Endothelial cell of umbilical vein (primary cell): ENCODE measurements around the gene PLXNA1. TPM values are rescaled to one million over a fixed set of nuclear protein-coding genes. Genes with fewer than 3 reads are reported as not detected.

ENCODE experiments used
- BruUV-seq: library from RNA; stranded (reverse); fragments of 400-500 nt; replicated peaks from 2 replicates; lab custom pipeline; 2021; lab: Mats Ljungman, UMichigan
- CTCF ChIA-PET: fragments of 300-600, 350-600 bp; sonication (Branson Sonifier 250); formaldehyde crosslinking; loops from one replicate; lab custom pipeline; 2021; ENCODE audit warnings: antibody characterized with exemption, inconsistent platforms; lab: Charles Lee
- POLR2A ChIA-PET: fragments of 300-600, 350-600 bp; sonication (Branson Sonifier 250); formaldehyde crosslinking; loops from one replicate; lab custom pipeline; 2021; ENCODE audit warnings: antibody characterized with exemption, inconsistent platforms; lab: Charles Lee
- DNase-seq: peaks from one replicate; pipeline ENCODE4 v3.0.0-alpha.2; 2011; ENCODE audit warnings: low read depth, low spot score
- FAIRE-seq: peaks from 2 replicates; lab custom pipeline; 2011; peaks lifted over from hg19 to GRCh38; lab: Jason Lieb, UNC
- H2AFZ ChIP-seq: 2 replicates; pipeline ENCODE4 v1.6.0; 2012; ENCODE audit warnings: low read depth, low read length, control low read depth, inconsistent platforms
- H3K27ac ChIP-seq: 2 replicates; pipeline ENCODE4 v1.5.1; 2011; ENCODE audit warnings: low read depth, mild to moderate bottlenecking, control low read depth, low read length, moderate library complexity; ENCODE audit not compliant: insufficient read depth
- H3K27me3 ChIP-seq, 2 experiments: 2 replicates each; pipeline versions ENCODE4 v1.6.0 to v1.6.1; 2011; ENCODE audit warnings: low read length in 2 of 2, mixed read lengths in 1 of 2; ENCODE audit not compliant: control insufficient read depth in 2 of 2, insufficient read depth in 2 of 2
- H3K36me3 ChIP-seq, 2 experiments: 2 replicates in 1 of 2; 3 replicates in 1 of 2; pipeline ENCODE4 v1.5.1; 2011; ENCODE audit warnings: low read length in 2 of 2, mild to moderate bottlenecking in 1 of 2, moderate library complexity in 1 of 2; ENCODE audit not compliant: control insufficient read depth in 2 of 2, insufficient read depth in 2 of 2; ENCODE audit errors: extremely low read depth in 1 of 2
- H3K4me1 ChIP-seq: 3 replicates; pipeline ENCODE4 v1.5.1; 2011; ENCODE audit warnings: mild to moderate bottlenecking, low read length; ENCODE audit not compliant: control insufficient read depth, insufficient read depth; ENCODE audit errors: extremely low read depth
- H3K4me2 ChIP-seq: 2 replicates; pipeline ENCODE4 v1.6.1; 2011; ENCODE audit warnings: low read length, control low read depth, mixed read lengths; ENCODE audit not compliant: insufficient read depth
- H3K4me3 ChIP-seq, 3 experiments: fragments of 200-600 bp in 1 of 3; sonication (generic), shearing (Covaris generic) in 1 of 3; replicated peaks in 1 of 3; 2 replicates each; pipeline ENCODE4 v1.5.1; 2011 to 2016; ENCODE audit warnings: control low read depth in 3 of 3, low read length in 3 of 3, mild to moderate bottlenecking in 2 of 3, inconsistent platforms in 1 of 3, low read depth in 1 of 3, moderate library complexity in 1 of 3; ENCODE audit not compliant: insufficient read depth in 1 of 3
- H3K79me2 ChIP-seq: 2 replicates; pipeline ENCODE4 v1.6.0; 2012; ENCODE audit warnings: low read length, inconsistent platforms; ENCODE audit not compliant: control insufficient read depth, insufficient read depth
- H3K9ac ChIP-seq: replicated peaks from 2 replicates; pipeline ENCODE3; 2011; ENCODE audit warnings: low read length, control low read depth; ENCODE audit not compliant: insufficient read depth; ENCODE audit errors: extremely low read depth
- H3K9me1 ChIP-seq: replicated peaks from 3 replicates; pipeline ENCODE4 v1.6.0; 2011; ENCODE audit warnings: mild to moderate bottlenecking, low read length; ENCODE audit not compliant: control insufficient read depth, insufficient read depth; ENCODE audit errors: extremely low read depth
- H3K9me3 ChIP-seq: replicated peaks from 2 replicates; pipeline ENCODE4 v1.5.1; 2012; ENCODE audit warnings: low read length, inconsistent platforms; ENCODE audit not compliant: control insufficient read depth, insufficient read depth
- H4K20me1 ChIP-seq: replicated peaks from 2 replicates; pipeline ENCODE3; 2011; ENCODE audit warnings: mild to moderate bottlenecking, low read length; ENCODE audit not compliant: control insufficient read depth, insufficient read depth; ENCODE audit errors: extremely low read depth
- EZH2 ChIP-seq: IDR thresholded peaks from 2 replicates; pipeline ENCODE4 v1.6.1; 2012; ENCODE audit warnings: borderline replicate concordance, low read depth, mild to moderate bottlenecking, moderate library complexity, low read length, inconsistent platforms; ENCODE audit not compliant: severe bottlenecking
- FOS ChIP-seq: IDR thresholded peaks from 2 replicates; pipeline ENCODE4 v1.6.1; 2011; ENCODE audit warnings: mild to moderate bottlenecking, low read length, moderate library complexity, borderline replicate concordance; ENCODE audit not compliant: insufficient read depth
- POLR2AphosphoS5 ChIP-seq: IDR thresholded peaks from 2 replicates; pipeline ENCODE4 v1.6.1; 2012; ENCODE audit warnings: low read depth, mild to moderate bottlenecking, control low read depth, low read length, moderate library complexity; ENCODE audit not compliant: insufficient read depth
- dilution Hi-C: fragments of 300-500 bp; cut with MboI; formaldehyde crosslinking; loops from one replicate; pipeline ENCODE4 v1.15.0; 2019; ENCODE audit warnings: low sequenced_read_pairs; ENCODE audit not compliant: extremely low pct_ligation_motif_present
- intact Hi-C: fragments of 100-400 bp; cut with micrococcal nuclease; formaldehyde crosslinking; loops from one replicate; pipeline ENCODE4 v1.10.0; 2022
- polyA plus RNA-seq, 4 experiments: library from polyadenylated mRNA; depleted of rRNA in 3 of 4; stranded (reverse) in 3 of 4; unstranded in 1 of 4; fragments of >200 nt; gene quantifications; 2 replicates each; pipeline versions ENCODE4 v1.2.1 to v1.2.3, GENCODE V29; 2011 to 2012; ENCODE audit warnings: missing spikeins in 1 of 4
- total RNA-seq: library from RNA; stranded (reverse); gene quantifications from 2 replicates; pipeline ENCODE4 v1.2.3, GENCODE V29; 2021

PLXNA1 gene
- total and polyA plus RNA-seq, 2 donors (not counting 3 experiments of a cell fraction or from before 2014, with no cell fraction given), result 14.1 to 18.4 TPM

DNA sequence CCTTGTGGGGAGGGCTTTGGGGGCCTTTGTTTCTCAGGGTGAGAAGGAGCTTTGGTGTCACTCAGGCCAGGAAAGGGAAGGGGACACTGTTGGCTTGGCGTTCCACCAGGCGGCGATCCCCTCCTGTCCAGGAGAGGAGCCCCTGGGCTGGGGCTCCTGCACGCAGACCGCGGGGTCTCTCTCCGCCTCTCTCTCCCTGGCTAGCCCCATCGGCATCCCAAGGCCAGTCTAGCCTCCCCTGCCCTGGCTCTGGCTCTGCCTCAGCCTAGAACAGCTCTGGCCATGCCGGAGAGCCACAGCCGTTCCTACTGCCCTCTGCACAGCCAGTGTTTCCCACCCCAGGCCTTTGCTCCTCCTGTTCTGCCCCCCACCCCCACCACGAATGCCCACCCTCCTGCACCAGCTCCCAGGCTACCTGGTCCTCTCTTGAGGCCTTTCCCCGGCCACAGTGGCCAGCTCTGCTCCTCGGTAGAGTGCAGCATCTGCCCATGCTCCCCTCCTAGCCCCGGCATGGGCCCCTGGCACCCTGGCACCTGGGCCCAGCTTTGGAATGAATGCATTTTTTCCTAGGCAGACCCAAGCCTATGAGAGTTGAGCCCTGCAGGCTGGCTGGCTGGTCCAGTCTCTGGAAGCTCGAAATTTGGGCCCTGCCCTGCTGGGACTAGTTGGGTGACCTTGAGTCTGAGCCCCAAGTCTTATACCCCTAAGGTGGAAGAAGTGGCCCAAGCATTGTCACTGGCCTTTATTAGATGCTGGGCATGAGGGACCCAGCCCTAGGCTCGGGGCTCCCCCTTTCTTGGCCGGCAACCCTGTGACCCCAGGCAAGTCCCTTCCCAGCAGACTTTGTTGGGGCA is 2.4 kb downstream of the PLXNA1 start:
- POLR2A ChIA-PET, result interaction anchor here (0.6 kb wide), 1 partner anchor 858 kb away, joined by 3 read pairs; no protein-coding TSS in a partner anchor
- FAIRE-seq, result no peak
- Histone ChIP-seq H3K9me1 (no peaks in the 10 kb centered on the region), H3K4me2 (no peak overlapping the region), H3K27ac (no peak overlapping the region), H3K9me3 (no peaks in the 10 kb centered on the region), H3K79me2 (no peaks in the 10 kb centered on the region), H3K4me3 (no peak overlapping the region), H2AFZ (no peak overlapping the region), H4K20me1 (no peaks in the 10 kb centered on the region), H3K27me3 (peaks cover 0 to 10% of the 10 kb centered on the region in 2 experiments), H3K4me1 (peaks cover 13% of the 10 kb centered on the region), H3K9ac (no peak overlapping the region), H3K36me3 (peaks cover 0 to 2% of the 10 kb centered on the region in 2 experiments)
- no peak for DNase-seq
- no TSS peak for BruUV-seq
- intact Hi-C loops, result no loop called here
- TF ChIP-seq POLR2AphosphoS5, result no peak
- no peak for TF ChIP-seq EZH2
- dilution Hi-C loops, result no loop called here
- CTCF ChIA-PET, result interaction anchor here (1.3 to 3.2 kb wide), 3 partner anchors 10 to 17 kb away, joined by 3 to 9 read pairs (median 8); no protein-coding TSS in a partner anchor

- H3K27ac ChIP-seq, result no peak overlapping the region
- intact Hi-C loops, result no loop called here
These were observed 3.1 kb downstream of the PLXNA1 start for GRCh38 chr3:126986001-126986400.

More at GRCh38 chr3:126986001-126986400, 3.1 kb downstream of the PLXNA1 start:
- Histone ChIP-seq H3K9me3 (no peaks in the 10 kb centered on the region), H3K9me1 (no peaks in the 10 kb centered on the region), H3K4me2 (no peak overlapping the region), H3K4me1 (peaks cover 13% of the 10 kb centered on the region), H3K4me3 (no peak overlapping the region), H3K9ac (no peak overlapping the region), H3K27me3 (peaks cover 0 to 7% of the 10 kb centered on the region in 2 experiments), H4K20me1 (no peaks in the 10 kb centered on the region), H3K79me2 (no peaks in the 10 kb centered on the region), H3K36me3 (peaks cover 0 to 2% of the 10 kb centered on the region in 2 experiments), H2AFZ (no peak overlapping the region)
- dilution Hi-C loops, result no loop called here
- ChIA-PET POLR2A (no interaction called here), CTCF (interaction anchor here (2.7 to 3.2 kb wide), 2 partner anchors 10 to 16 kb away, joined by 8 to 9 read pairs; no protein-coding TSS in a partner anchor)
- DNase-seq (no peak), FAIRE-seq (no peak)
- BruUV-seq, result no TSS peak
- TF ChIP-seq POLR2AphosphoS5 (no peak), FOS (no peak), EZH2 (no peak)
